Activated CD4-positive, alpha-beta T cell treated with anti-CD3 and anti-CD28 coated beads for 36 hours (primary cell): ENCODE data around the gene TOR1AIP2. TPM values are rescaled to one million over a fixed set of nuclear protein-coding genes. Genes with fewer than 3 reads are reported as not detected.
"Not testable (repeated sequence)": the region's sequence is repeated elsewhere in the genome, so short reads cannot be mapped to it uniquely, and the experiment has no call there.

Experiments used
- ATAC-seq: fragments of 200-7000 bp; cut with Tn5 transposase; one replicate; pipeline ENCODE4 v1.10.0; 2021; ENCODE audit warnings: mild to moderate bottlenecking, moderate library complexity
- CTCF ChIA-PET: fragments of 350-600 bp; sonication (Branson Sonifier 250); formaldehyde crosslinking; loops from one replicate; lab custom pipeline; 2021; ENCODE audit warnings: antibody characterized with exemption; lab: Charles Lee
- POLR2A ChIA-PET: fragments of 350-600 bp; sonication (Branson Sonifier 250); formaldehyde crosslinking; loops from one replicate; lab custom pipeline; 2021; ENCODE audit warnings: antibody characterized with exemption, inconsistent platforms; lab: Charles Lee
- DNase-seq: peaks from one replicate; pipeline ENCODE4 v3.0.0-alpha.2; 2020
- H3K27ac Mint-ChIP-seq: one replicate; pipeline ENCODE4 v1.8.0; 2021; ENCODE audit warnings: mixed read lengths
- H3K27me3 Mint-ChIP-seq: one replicate; pipeline ENCODE4 v1.8.0; 2021; ENCODE audit warnings: mixed read lengths
- H3K36me3 Mint-ChIP-seq: one replicate; pipeline ENCODE4 v1.8.0; 2021; ENCODE audit warnings: low read depth, mixed read lengths
- H3K4me1 Mint-ChIP-seq: one replicate; pipeline ENCODE4 v1.8.0; 2021; ENCODE audit warnings: mixed read lengths
- H3K4me3 Mint-ChIP-seq: one replicate; pipeline ENCODE4 v1.8.0; 2021; ENCODE audit warnings: mild to moderate bottlenecking, moderate library complexity, mixed read lengths
- H3K9me3 Mint-ChIP-seq: one replicate; pipeline ENCODE4 v1.8.0; 2021; ENCODE audit warnings: low read depth, mixed read lengths
- intact Hi-C, 2 experiments: fragments of 100-400 bp; cut with DNase I in 1 of 2; cut with micrococcal nuclease in 1 of 2; formaldehyde crosslinking; loops; one replicate each; pipeline versions ENCODE4 v1.14.2 to v1.15.1; 2022 to 2024; cut with DNase I, micrococcal nuclease
- total RNA-seq, 2 experiments: library from RNA; stranded (reverse); gene quantifications; one replicate each; pipeline ENCODE4 v1.2.3, GENCODE V29; 2021

TOR1AIP2 gene
- total RNA-seq, 2 experiments from 2014 or later = 47.7 to 49.4 TPM

GRCh38 chr1:179855831-179856230, 21.8 kb downstream of the TOR1AIP2 start:
- DNase-seq, H3K27me3 Mint-ChIP-seq, H3K4me3 Mint-ChIP-seq, ATAC-seq, H3K9me3 Mint-ChIP-seq, H3K4me1 Mint-ChIP-seq, H3K27ac Mint-ChIP-seq, POLR2A ChIA-PET, intact Hi-C loops, CTCF ChIA-PET: not testable (repeated sequence)
- peaks cover 12% of the 10 kb centered on the region for H3K36me3 Mint-ChIP-seq

- POLR2A ChIA-PET = no interaction called here
- H3K4me1 Mint-ChIP-seq = peaks cover 2% of the 10 kb centered on the region
- peaks cover 32% of the 10 kb centered on the region for H3K36me3 Mint-ChIP-seq
- CTCF ChIA-PET = interaction anchor here (0.8 to 2.4 kb wide), 4 partner anchors 14 to 38 kb away, joined by 3 to 18 read pairs (median 8); no protein-coding TSS in a partner anchor
- DNase-seq = no peak
- no peak for ATAC-seq
- H3K9me3 Mint-ChIP-seq = no peaks in the 10 kb centered on the region
- no peak overlapping the region for H3K27ac Mint-ChIP-seq
- H3K27me3 Mint-ChIP-seq = no peaks in the 10 kb centered on the region
- intact Hi-C loops = no loop called here
- no peak overlapping the region for H3K4me3 Mint-ChIP-seq
Observed at GRCh38 chr1:179853102-179853501, 24.5 kb downstream of the TOR1AIP2 start.

DNA sequence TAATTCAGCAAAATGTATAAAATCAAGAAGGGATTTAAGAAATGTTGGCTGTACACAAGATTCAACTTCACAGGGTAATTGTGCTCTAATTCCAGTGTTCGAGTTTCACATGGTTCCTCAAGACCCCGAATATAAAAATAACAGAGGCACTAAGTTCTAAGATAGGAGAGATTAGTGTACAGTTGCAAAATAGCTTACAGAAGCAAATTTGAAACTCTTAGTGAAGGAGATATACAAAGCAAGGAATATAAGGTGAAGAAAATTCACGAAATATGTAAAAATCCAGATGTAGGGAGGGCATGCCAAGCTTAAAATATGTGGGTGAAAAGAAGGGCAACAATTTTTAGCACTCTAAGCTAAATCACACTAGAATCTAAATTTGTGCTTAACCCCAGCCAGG, 29.4 kb downstream of the TOR1AIP2 start:
- H3K9me3 Mint-ChIP-seq = no peaks in the 10 kb centered on the region
- H3K27ac Mint-ChIP-seq = no peak overlapping the region
- ChIA-PET CTCF (interaction anchor here (0.6 to 1.5 kb wide), 3 partner anchors 33 to 332 kb away, joined by 3 to 8 read pairs (median 3); no protein-coding TSS in a partner anchor), POLR2A (no interaction called here)
- peaks cover 46% of the 10 kb centered on the region for H3K36me3 Mint-ChIP-seq
- no peak overlapping the region for H3K4me3 Mint-ChIP-seq
- H3K27me3 Mint-ChIP-seq = no peaks in the 10 kb centered on the region
- intact Hi-C loops = no loop called here
- no peak for ATAC-seq
- peaks cover 2% of the 10 kb centered on the region for H3K4me1 Mint-ChIP-seq
- DNase-seq = no peak

DNA sequence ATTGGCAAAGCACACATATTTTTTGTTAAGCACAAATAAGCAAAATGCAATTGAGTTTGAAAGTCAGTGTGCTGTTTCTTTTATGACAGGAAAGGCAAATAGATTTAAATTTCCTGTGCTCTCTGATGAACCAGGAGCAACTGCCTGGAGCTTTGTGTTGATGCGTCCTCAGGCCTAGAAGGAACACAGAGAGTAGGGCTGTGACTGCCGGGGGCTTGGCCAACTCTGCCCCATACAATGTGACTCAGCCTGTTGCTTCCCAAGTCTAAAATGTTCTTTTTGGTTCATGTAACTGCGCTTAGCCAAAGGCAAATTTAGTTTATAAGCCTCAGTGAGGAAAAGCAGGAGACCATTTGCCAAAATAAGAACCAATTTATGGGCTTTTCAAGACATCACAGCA, 37.5 kb downstream of the TOR1AIP2 start:
- ChIA-PET POLR2A (interaction anchor here (0.6 kb wide), 1 partner anchor 151 kb away, joined by 3 read pairs; no protein-coding TSS in a partner anchor), CTCF (interaction anchor here (1.2 to 1.5 kb wide), 2 partner anchors 25 to 28 kb away, joined by 3 read pairs; no protein-coding TSS in a partner anchor)
- Mint-ChIP-seq H3K4me3 (no peak overlapping the region), H3K9me3 (no peaks in the 10 kb centered on the region), H3K27ac (no peak overlapping the region), H3K27me3 (no peaks in the 10 kb centered on the region), H3K4me1 (no peaks in the 10 kb centered on the region), H3K36me3 (peaks cover 15% of the 10 kb centered on the region)
- intact Hi-C loops = no loop called here
- no peak for ATAC-seq
- DNase-seq = no peak

- not testable (repeated sequence) for H3K27me3 Mint-ChIP-seq, H3K9me3 Mint-ChIP-seq
Observed at GRCh38 chr1:179836686-179837445, 40.7 kb downstream of the TOR1AIP2 start.

DNA sequence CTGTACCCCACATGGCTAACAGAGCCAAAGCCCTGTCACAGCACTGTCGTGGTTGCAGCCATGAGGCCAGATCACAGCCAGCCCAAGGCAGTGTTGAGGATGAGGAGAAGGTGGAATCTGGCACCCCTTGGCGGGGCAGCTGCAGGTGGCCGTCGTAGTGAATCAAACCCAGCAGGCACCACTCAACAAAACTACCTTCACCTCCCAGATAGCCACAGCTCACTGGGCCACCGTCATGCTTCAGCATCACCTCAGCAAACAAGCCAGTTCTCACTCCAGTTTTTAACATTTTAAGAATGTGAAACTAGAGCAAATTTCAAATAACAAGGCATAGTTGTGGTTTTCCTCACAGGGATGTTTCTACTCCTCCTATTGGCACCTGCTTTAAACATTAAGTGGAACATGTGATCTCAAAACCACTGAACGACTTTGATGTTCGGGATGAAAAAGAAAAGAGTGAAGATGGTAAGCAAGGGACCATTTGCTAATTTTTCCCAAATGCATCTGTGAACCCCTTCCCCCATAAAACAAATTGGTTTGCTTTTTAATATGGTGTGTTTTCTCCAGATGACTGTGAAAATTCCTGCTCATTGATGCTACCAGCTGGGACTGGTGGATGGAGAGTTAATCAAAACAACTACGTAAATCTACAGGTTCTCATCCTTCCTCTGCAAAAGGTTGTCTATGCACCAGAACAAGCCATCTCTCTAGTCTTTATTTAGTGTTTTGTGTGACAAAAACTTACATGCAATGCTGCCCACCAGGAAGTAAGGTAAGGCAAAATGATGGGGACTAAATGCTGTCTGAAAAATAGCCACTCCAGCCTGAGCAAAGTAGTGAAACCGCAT, 45.5 kb downstream of the TOR1AIP2 start:
- ATAC-seq = peak; percentile 78
- Mint-ChIP-seq H3K9me3 (no peaks in the 10 kb centered on the region), H3K27ac (peak overlapping the region; percentile 44), H3K36me3 (peaks cover 3% of the 10 kb centered on the region), H3K4me1 (peaks cover 25% of the 10 kb centered on the region), H3K4me3 (no peak overlapping the region), H3K27me3 (no peaks in the 10 kb centered on the region)
- POLR2A ChIA-PET = no interaction called here
- intact Hi-C loops = no loop called here
- CTCF ChIA-PET = interaction anchor here (0.6 to 3.4 kb wide), 5 partner anchors 18 to 704 kb away, joined by 3 to 15 read pairs (median 7); no protein-coding TSS in a partner anchor
- peak; percentile 42 for DNase-seq

More at GRCh38 chr1:179836686-179837445, 40.7 kb downstream of the TOR1AIP2 start:
- intact Hi-C loops, POLR2A ChIA-PET, ATAC-seq, H3K36me3 Mint-ChIP-seq, H3K27ac Mint-ChIP-seq, DNase-seq, H3K4me3 Mint-ChIP-seq, H3K4me1 Mint-ChIP-seq: not testable (repeated sequence)
- CTCF ChIA-PET = interaction anchor here (2.0 to 2.2 kb wide), 2 partner anchors 22 to 27 kb away, joined by 9 read pairs; no protein-coding TSS in a partner anchor

- Mint-ChIP-seq H3K27me3 (no peaks in the 10 kb centered on the region), H3K4me3 (no peak overlapping the region), H3K4me1 (peaks cover 25% of the 10 kb centered on the region), H3K27ac (peak overlapping the region; percentile 27), H3K9me3 (no peaks in the 10 kb centered on the region), H3K36me3 (peaks cover 2% of the 10 kb centered on the region)
- DNase-seq (no peak), ATAC-seq (peak; percentile 10)
- intact Hi-C loops = no loop called here
- ChIA-PET POLR2A (no interaction called here), CTCF (interaction anchor here (0.6 to 3.4 kb wide), 4 partner anchors 17 to 703 kb away, joined by 4 to 15 read pairs (median 8); no protein-coding TSS in a partner anchor)
Observed at GRCh38 chr1:179831225-179831624, 46.4 kb downstream of the TOR1AIP2 start.

DNA sequence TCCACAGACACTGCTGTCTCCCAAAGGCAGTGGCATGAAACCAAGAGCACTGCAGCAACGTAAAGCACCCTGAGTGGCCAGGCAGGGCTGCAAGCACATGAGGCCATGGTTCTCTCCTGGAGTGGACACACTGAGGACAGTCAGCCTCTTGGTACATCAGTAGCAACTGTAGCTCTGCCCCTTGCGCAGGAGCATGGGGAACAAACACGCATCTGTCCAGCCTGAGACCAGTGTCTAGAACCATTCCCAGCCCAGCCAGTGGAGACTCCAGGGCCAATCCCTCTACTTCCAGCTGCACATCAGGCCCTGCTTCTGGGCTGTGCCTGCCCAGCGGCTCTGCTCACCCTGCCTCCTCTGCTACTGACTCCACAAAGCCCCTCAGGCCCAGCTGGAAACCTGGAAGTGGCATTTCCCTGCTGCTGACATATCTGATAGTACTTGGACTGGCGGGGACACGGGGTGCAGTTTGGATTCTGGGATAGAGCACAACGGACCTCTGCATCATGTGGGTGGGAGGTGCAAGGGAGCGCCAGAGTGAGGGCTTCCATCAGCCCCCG, 49.0 kb downstream of the TOR1AIP2 start:
- CTCF ChIA-PET = interaction anchor here (0.7 to 2.0 kb wide), 4 partner anchors 13 to 122 kb away, joined by 3 to 9 read pairs (median 6); no protein-coding TSS in a partner anchor
- POLR2A ChIA-PET = interaction anchor here (0.6 kb wide), 1 partner anchor 1491 kb away, joined by 3 read pairs; no protein-coding TSS in a partner anchor

GRCh38 chr1:179826626-179827280, 50.9 kb downstream of the TOR1AIP2 start:
- no peak overlapping the region for H3K4me3 Mint-ChIP-seq
- no peak for DNase-seq
- intact Hi-C loops = no loop called here
- H3K4me1 Mint-ChIP-seq = peaks cover 15% of the 10 kb centered on the region
- ChIA-PET POLR2A (no interaction called here), CTCF (interaction anchor here (0.5 to 2.0 kb wide), 2 partner anchors 11 to 147 kb away, joined by 3 to 9 read pairs; no protein-coding TSS in a partner anchor)
- ATAC-seq = no peak
- H3K27ac Mint-ChIP-seq = no peak overlapping the region
- no peaks in the 10 kb centered on the region for H3K36me3 Mint-ChIP-seq
- H3K9me3 Mint-ChIP-seq = no peaks in the 10 kb centered on the region
- no peaks in the 10 kb centered on the region for H3K27me3 Mint-ChIP-seq

More for the DNA sequence above, 49.0 kb downstream of the TOR1AIP2 start:
- intact Hi-C loops = no loop called here
- Mint-ChIP-seq H3K4me1 (peaks cover 25% of the 10 kb centered on the region), H3K36me3 (no peaks in the 10 kb centered on the region), H3K4me3 (no peak overlapping the region), H3K9me3 (no peaks in the 10 kb centered on the region), H3K27me3 (no peaks in the 10 kb centered on the region), H3K27ac (no peak overlapping the region)
- DNase-seq (no peak), ATAC-seq (no peak)

GRCh38 chr1:179825798-179826460, 51.7 kb downstream of the TOR1AIP2 start:
- H3K27me3 Mint-ChIP-seq = no peaks in the 10 kb centered on the region
- no peak for DNase-seq
- ChIA-PET POLR2A (no interaction called here), CTCF (no interaction called here)
- ATAC-seq = no peak
- H3K4me1 Mint-ChIP-seq = peaks cover 6% of the 10 kb centered on the region
- H3K36me3 Mint-ChIP-seq = no peaks in the 10 kb centered on the region
- no peaks in the 10 kb centered on the region for H3K9me3 Mint-ChIP-seq
- H3K4me3 Mint-ChIP-seq = no peak overlapping the region
- H3K27ac Mint-ChIP-seq = no peak overlapping the region
- intact Hi-C loops = no loop called here
